ENCODE measurements around the gene LANCL2. TPM values are rescaled to one million over a fixed set of nuclear protein-coding genes. Genes with fewer than 3 reads are reported as not detected.
A peak's percentile ranks its signal among the peaks of the same experiment; 100 is the strongest.

LANCL2 gene
- total and polyA plus RNA-seq, 9 of the 15 experiments (the other 6 are each of a cell fraction or from before 2014, with no cell fraction given), result 5.3 to 18.5 (median 13.5) TPM

- POLR2A ChIA-PET, result interaction anchor here (0.5 to 1.9 kb wide), 9 partner anchors 9 to 143 kb away, joined by 3 to 18 read pairs (median 4); no protein-coding TSS in a partner anchor
- Histone ChIP-seq H3K4me1 (replicated peaks in 1 of 2; ENCODE audit: control insufficient read depth in 2 of 2, insufficient read depth in 2 of 2, low read length in 2 of 2) (peaks cover 4 to 19% of the 10 kb centered on the region in 2 experiments; a peak in 4 of 5 replicates), H3K9me1 (ENCODE audit: control insufficient read depth, insufficient read depth, low read length) (no peaks in the 10 kb centered on the region), H3K4me2 (ENCODE audit: insufficient read depth, low read length) (peak overlapping the region; percentile 94), H3K4me3 (peak overlapping the region; percentile 95), H3K36me3 (ENCODE audit: control insufficient read depth, insufficient read depth, low read length) (no peaks in the 10 kb centered on the region), H3K79me2 (ENCODE audit: control insufficient read depth, insufficient read depth, low read length) (peaks cover 25% of the 10 kb centered on the region), H4K20me1 (replicated peaks; ENCODE audit: control insufficient read depth, insufficient read depth, low read length) (no peaks in the 10 kb centered on the region), H3K27ac (ENCODE audit: extremely low read depth, low read depth, low read length) (peak overlapping the region; percentile 98), H3K27me3 (ENCODE audit: control insufficient read depth in 2 of 2, insufficient read depth in 2 of 2, low read length in 2 of 2) (peaks cover 0 to 2% of the 10 kb centered on the region in 2 experiments; a peak in 1 of 5 replicates), H3K9ac (ENCODE audit: insufficient read depth in 1 of 2, low read depth in 2 of 2, low read length in 2 of 2) (peak overlapping the region; percentile 95 to 98), H3K9me3 (replicated peaks; ENCODE audit: control insufficient read depth, insufficient read depth, low read depth, low read length) (no peaks in the 10 kb centered on the region), H2AFZ (ENCODE audit: low read depth, low read length) (peak overlapping the region; percentile 91)
- 0% methylated on average over 17 of the region's 32 CpGs for WGBS (ENCODE audit: insufficient coverage, low coverage, missing lambda C conversion rate)
- in situ Hi-C loops (cut with MboI), result no loop called here
- FAIRE-seq (no peak), ATAC-seq (peak; percentile 40), DNase-seq (ENCODE audit: extremely low read depth in 1 of 4, low spot score in 3 of 4) (peak in 2 of 4 experiments; percentile 24 to 44)
- BruUV-seq (replicated peaks), result TSS peak; percentile 71
- intact Hi-C loops (cut with micrococcal nuclease), result loop anchor here (2.0 to 5.0 kb wide), 2 partner anchors 48 to 206 kb away; partner anchors contain the start of gene VOPP1
- CTCF ChIA-PET (ENCODE audit: low intra/inter-chr PET ratio), result no interaction called here
- no peak for TF ChIP-seq U2AF2 (optimal IDR thresholded peaks at IDR 0.05; ENCODE audit: low read depth, low read length)
- TF ChIP-seq CBX3 (IDR thresholded peaks at IDR 0.05; ENCODE audit: borderline replicate concordance in 1 of 2, low read length in 2 of 2), result no peak
- 0 out of 4 replicates have a peak, but pooled peaks of 1 of the 2 experiments have one; percentile 2 for TF ChIP-seq TEAD1 (CRISPR knock-in tag; IDR thresholded peaks at IDR 0.05)
- peak; percentile 80 for TF ChIP-seq RBFOX2 (IDR thresholded peaks at IDR 0.05; ENCODE audit: low read depth, low read length)
- TF ChIP-seq ELK3 (CRISPR knock-in tag; IDR thresholded peaks at IDR 0.05), result no peak
- peak in 1 of 2 experiments; percentile 6; a peak in 2 of 4 replicates for TF ChIP-seq NRF1 (conservative IDR thresholded peaks at IDR 0.05 in 1 of 2, IDR thresholded peaks at IDR 0.05 in 1 of 2)
- no peak for TF ChIP-seq XRCC4 (IDR thresholded peaks at IDR 0.05; ENCODE audit: extremely low read depth, insufficient read depth, insufficient read length)
- TF ChIP-seq SPI1 (IDR thresholded peaks at IDR 0.05; ENCODE audit: borderline replicate concordance, low read depth, low read length), result no peak
- no peak for TF ChIP-seq RAD21 (CRISPR knock-in tag; conservative IDR thresholded peaks at IDR 0.05 in 1 of 2, IDR thresholded peaks at IDR 0.05 in 1 of 2)
- 0 out of 2 replicates have a peak, but pooled peaks have one; percentile 58 for TF ChIP-seq ZNF431 (CRISPR knock-in tag; IDR thresholded peaks at IDR 0.05)
- TF ChIP-seq BCOR (IDR thresholded peaks at IDR 0.05), result 0 out of 2 replicates have a peak, but pooled peaks have one; percentile 6
- peak in 1 of 2 experiments; percentile 44; a peak in 1 of 4 replicates for TF ChIP-seq SIN3A (IDR thresholded peaks at IDR 0.05; ENCODE audit: borderline replicate concordance in 2 of 2, control insufficient read depth in 1 of 2, low read depth in 2 of 2, low read length in 2 of 2)
- 0 out of 2 replicates have a peak, but pooled peaks have one; percentile 3 for TF ChIP-seq PRMT5 (CRISPR knock-in tag; IDR thresholded peaks at IDR 0.05)
- no peak for TF ChIP-seq TFE3 (CRISPR knock-in tag; IDR thresholded peaks at IDR 0.05)
- no peak for TF ChIP-seq ZNF507 (tag; conservative IDR thresholded peaks at IDR 0.05)
- no peak for TF ChIP-seq E2F8 (IDR thresholded peaks at IDR 0.05; ENCODE audit: low read depth, partially characterized antibody)
Observed at GRCh38 chr7:55366461-55367070, 1.4 kb downstream of the LANCL2 start.
